GM23338 (cell line): Measurements from ENCODE around the gene PSKH1. TPM values are rescaled to one million over a fixed set of nuclear protein-coding genes. Genes with fewer than 3 reads are reported as not detected.

Experiments
- ATAC-seq: fragments of 200-7000 bp; cut with Tn5 transposase; 3 replicates; pipeline ENCODE4 v1.9.1; 2020
- DNase-seq: peaks from one replicate; pipeline ENCODE4 v3.0.0-alpha.2; 2015; ENCODE audit warnings: low spot score
- H2AFZ ChIP-seq: fragments of 200-600 bp; sonication (generic); 2 replicates; pipeline ENCODE4 v1.8.0; 2016; ENCODE audit warnings: antibody characterized with exemption, mild to moderate bottlenecking, moderate library complexity
- H3F3A ChIP-seq: fragments of 200-600 bp; sonication (generic); replicated peaks from 2 replicates; pipeline ENCODE4 v1.8.0; 2017; ENCODE audit warnings: antibody characterized with exemption, mixed run types, low read depth
- H3K27ac ChIP-seq: fragments of 200-600 bp; sonication (generic); 2 replicates; pipeline ENCODE4 v1.6.1; 2016; ENCODE audit warnings: low read depth
- H3K27me3 ChIP-seq: fragments of 200-600 bp; sonication (generic); 2 replicates; pipeline ENCODE4 v1.8.0; 2016; ENCODE audit warnings: mild to moderate bottlenecking, mixed run types, moderate library complexity; ENCODE audit not compliant: insufficient read depth
- H3K36me3 ChIP-seq: fragments of 200-600 bp; sonication (generic); 2 replicates; pipeline ENCODE4 v1.8.0; 2016; ENCODE audit warnings: mild to moderate bottlenecking; ENCODE audit not compliant: insufficient read depth
- H3K4me1 ChIP-seq: fragments of 200-600 bp; sonication (generic); 2 replicates; pipeline ENCODE4 v1.8.0; 2016; ENCODE audit warnings: mild to moderate bottlenecking, moderate library complexity; ENCODE audit not compliant: insufficient read depth
- H3K4me2 ChIP-seq: fragments of 200-600 bp; sonication (generic); 2 replicates; pipeline ENCODE4 v1.7.1; 2017; ENCODE audit warnings: mixed run types
- H3K4me3 ChIP-seq: fragments of 200-600 bp; sonication (generic); 2 replicates; pipeline ENCODE4 v1.6.1; 2016; ENCODE audit warnings: mixed run types
- H3K79me2 ChIP-seq: fragments of 200-600 bp; sonication (generic); replicated peaks from 2 replicates; pipeline ENCODE4 v1.8.0; 2017; ENCODE audit warnings: mild to moderate bottlenecking; ENCODE audit not compliant: insufficient read depth
- H3K9me2 ChIP-seq: fragments of 200-600 bp; sonication (generic); 2 replicates; pipeline ENCODE4 v1.8.0; 2017; ENCODE audit not compliant: insufficient read depth
- H4K20me1 ChIP-seq: fragments of 200-600 bp; sonication (generic); replicated peaks from 2 replicates; pipeline ENCODE4 v1.8.0; 2017; ENCODE audit warnings: mild to moderate bottlenecking; ENCODE audit not compliant: insufficient read depth
- H3K27ac Mint-ChIP-seq: 2 replicates; pipeline ENCODE4 v1.8.0; 2020; ENCODE audit warnings: inconsistent platforms, mild to moderate bottlenecking, moderate library complexity, mixed read lengths
- H3K27me3 Mint-ChIP-seq: 3 replicates; pipeline ENCODE4 v1.8.0; 2022; ENCODE audit warnings: low read depth, mild to moderate bottlenecking, moderate library complexity, mixed read lengths, inconsistent platforms; ENCODE audit not compliant: insufficient read depth, poor library complexity
- H3K36me3 Mint-ChIP-seq: 3 replicates; pipeline ENCODE4 v1.8.0; 2021; ENCODE audit warnings: low read depth, mild to moderate bottlenecking, inconsistent platforms, moderate library complexity, mixed read lengths
- H3K4me1 Mint-ChIP-seq: 3 replicates; pipeline ENCODE4 v1.8.0; 2020; ENCODE audit warnings: mild to moderate bottlenecking, inconsistent platforms, mixed read lengths
- H3K4me3 Mint-ChIP-seq: 3 replicates; pipeline ENCODE4 v1.8.0; 2021; ENCODE audit warnings: moderate library complexity, mild to moderate bottlenecking, inconsistent platforms, mixed read lengths
- H3K9me3 Mint-ChIP-seq: 3 replicates; pipeline ENCODE4 v1.8.0; 2020; ENCODE audit warnings: moderate library complexity, mild to moderate bottlenecking, inconsistent platforms, mixed read lengths
- CREB1 ChIP-seq: fragments of 250-450 bp; sonication (Bioruptor Pico); IDR thresholded peaks from 2 replicates; pipeline ENCODE4 v1.5.0; 2020; ENCODE audit warnings: low read depth, mild to moderate bottlenecking, moderate library complexity
- CTCF ChIP-seq, 2 experiments: fragments of 200-600 bp in 1 of 2; sonication (generic) in 1 of 2; conservative IDR thresholded peaks; 2 replicates each; pipeline versions ENCODE4 v1.5.1 to v1.6.1; 2016 to 2017; ENCODE audit warnings: antibody characterized with exemption in 2 of 2, low read depth in 2 of 2, mild to moderate bottlenecking in 2 of 2, moderate library complexity in 1 of 2
- ETS1 ChIP-seq: IDR thresholded peaks from 2 replicates; pipeline ENCODE4 v1.6.1; 2016; ENCODE audit warnings: antibody characterized with exemption
- EZH2 ChIP-seq: fragments of 200-600 bp; sonication (generic); IDR thresholded peaks from one replicate; pipeline ENCODE4 v1.8.0; 2017; ENCODE audit warnings: antibody characterized with exemption, mild to moderate bottlenecking, low read depth; ENCODE audit not compliant: unreplicated experiment
- EZH2phosphoT487 ChIP-seq: fragments of 200-600 bp; sonication (generic); IDR thresholded peaks from one replicate; pipeline ENCODE4 v1.8.1; 2018; ENCODE audit warnings: antibody characterized with exemption; ENCODE audit not compliant: unreplicated experiment
- JUNB ChIP-seq: IDR thresholded peaks from one replicate; pipeline ENCODE4 v1.6.1; 2016; ENCODE audit warnings: antibody characterized with exemption; ENCODE audit not compliant: unreplicated experiment
- NANOG ChIP-seq: IDR thresholded peaks from 2 replicates; pipeline ENCODE4 v1.6.1; 2016; ENCODE audit warnings: antibody characterized with exemption, borderline replicate concordance
- POLR2AphosphoS5 ChIP-seq: IDR thresholded peaks from 2 replicates; pipeline ENCODE4 v1.6.1; 2016; ENCODE audit warnings: antibody characterized with exemption, low read depth
- REST ChIP-seq: IDR thresholded peaks from one replicate; pipeline ENCODE4 v1.6.1; 2018; ENCODE audit warnings: antibody characterized with exemption; ENCODE audit not compliant: unreplicated experiment
- STAT1 ChIP-seq: IDR thresholded peaks from one replicate; pipeline ENCODE4 v1.6.1; 2016; ENCODE audit warnings: antibody characterized with exemption; ENCODE audit not compliant: unreplicated experiment
- ZNF114 ChIP-seq: fragments of 250-450 bp; sonication (Bioruptor Pico); IDR thresholded peaks from 2 replicates; pipeline ENCODE4 v1.5.0; 2020; ENCODE audit warnings: mild to moderate bottlenecking, moderate library complexity
- ZNF331 ChIP-seq: fragments of 250-450 bp; sonication (Bioruptor Pico); IDR thresholded peaks from 2 replicates; pipeline ENCODE4 v1.5.0; 2020; ENCODE audit warnings: low read depth, mild to moderate bottlenecking, moderate library complexity
- ZNF462 ChIP-seq: fragments of 250-450 bp; sonication (Bioruptor Pico); IDR thresholded peaks from 2 replicates; pipeline ENCODE4 v1.5.0; 2020; ENCODE audit warnings: mild to moderate bottlenecking, moderate library complexity
- polyA plus RNA-seq: library from polyadenylated mRNA; unstranded; fragments of >200 nt; fragmentation: Nextera tagmentation; extraction: Ambion mirVana; gene quantifications from 2 replicates; pipeline ENCODE4 v1.2.1, GENCODE V29; 2016
- total RNA-seq: library from RNA; depleted of rRNA; stranded (reverse); fragments of >200 nt; shearing (Covaris generic); gene quantifications from 2 replicates; pipeline ENCODE4 v1.2.3, GENCODE V29; 2014

PSKH1 gene
- total and polyA plus RNA-seq, 2 experiments from 2014 or later = 14.3 to 23.9 TPM

- Mint-ChIP-seq H3K27ac (peak overlapping the region; percentile 46; the same call in 1 of the 2 replicates), H3K9me3 (no peaks in the 10 kb centered on the region), H3K36me3 (peaks cover 62% of the 10 kb centered on the region), H3K4me1 (peaks cover 20% of the 10 kb centered on the region), H3K4me3 (no peak overlapping the region), H3K27me3 (peaks cover 3% of the 10 kb centered on the region)
- Histone ChIP-seq H3F3A (peaks cover 13% of the 10 kb centered on the region), H3K4me3 (no peak overlapping the region), H3K27ac (peak overlapping the region; percentile 69; the same call in 1 of the 2 replicates), H2AFZ (no peak overlapping the region), H3K36me3 (peaks cover 28% of the 10 kb centered on the region), H3K79me2 (peaks cover 76% of the 10 kb centered on the region), H3K4me1 (peaks cover 4% of the 10 kb centered on the region; the same call in 1 of the 2 replicates), H4K20me1 (peaks cover 54% of the 10 kb centered on the region), H3K27me3 (no peaks in the 10 kb centered on the region), H3K9me2 (no peaks in the 10 kb centered on the region), H3K4me2 (no peak overlapping the region)
- DNase-seq (no peak), ATAC-seq (peak; percentile 18; the same call in 2 of the 3 replicates)
- TF ChIP-seq REST (no peak), ETS1 (no peak), ZNF331 (CRISPR knock-in tag) (no peak), NANOG (no peak), POLR2AphosphoS5 (no peak), EZH2 (no peak), JUNB (no peak), ZNF462 (CRISPR knock-in tag) (no peak), EZH2phosphoT487 (no peak), CTCF (conservative IDR thresholded peaks at IDR 0.05; ENCODE audit: low read depth in 2 of 2) (no peak), STAT1 (no peak), CREB1 (CRISPR knock-in tag) (no peak), ZNF114 (CRISPR knock-in tag) (no peak)
These were observed 30.2 kb upstream of the PSKH1 start for GRCh38 chr16:67862623-67863583.
